ENCODE data around the gene MMP3. TPM values are rescaled to one million over a fixed set of nuclear protein-coding genes. Genes with fewer than 3 reads are reported as not detected.

MMP3 gene
- total and polyA plus RNA-seq, 2 donors (not counting 3 experiments of a cell fraction or from before 2014, with no cell fraction given) = not detected

DNA sequence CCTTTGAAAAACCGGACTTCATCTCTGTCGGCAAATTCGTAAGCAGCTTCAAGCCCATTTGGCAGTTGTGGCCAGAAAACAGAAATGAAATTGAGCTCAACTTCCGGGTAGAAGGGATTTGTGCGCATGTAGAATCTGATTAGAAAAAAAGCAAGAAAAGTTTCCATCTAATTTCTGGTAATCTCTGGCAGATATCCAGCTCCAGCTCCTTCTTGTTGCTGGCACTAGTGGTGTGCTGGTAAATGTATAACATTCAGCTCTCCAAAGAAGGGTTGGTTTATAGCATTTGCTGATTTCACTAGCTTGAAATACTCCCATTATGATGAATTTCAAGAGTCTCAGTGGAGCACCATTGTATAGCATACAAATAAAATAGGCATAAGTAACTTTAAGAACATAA lies 50.8 kb downstream of the MMP3 start:
- Histone ChIP-seq H2AFZ (ENCODE audit: low read depth, low read length) (no peak overlapping the region), H3K4me3 (replicated peaks in 1 of 3; ENCODE audit: insufficient read depth in 1 of 3, low read depth in 1 of 3, low read length in 3 of 3) (no peak overlapping the region), H3K4me2 (ENCODE audit: insufficient read depth, low read length) (no peak overlapping the region), H3K27ac (ENCODE audit: insufficient read depth, low read depth, low read length) (no peak overlapping the region), H3K36me3 (ENCODE audit: control insufficient read depth in 2 of 2, extremely low read depth in 1 of 2, insufficient read depth in 2 of 2, low read length in 2 of 2) (no peaks in the 10 kb centered on the region), H3K79me2 (ENCODE audit: control insufficient read depth, insufficient read depth, low read length) (peaks cover 12% of the 10 kb centered on the region), H3K27me3 (ENCODE audit: control insufficient read depth in 2 of 2, insufficient read depth in 2 of 2, low read length in 2 of 2) (no peaks in the 10 kb centered on the region), H4K20me1 (replicated peaks; ENCODE audit: control insufficient read depth, extremely low read depth, insufficient read depth, low read length) (no peaks in the 10 kb centered on the region), H3K9ac (replicated peaks; ENCODE audit: extremely low read depth, insufficient read depth, low read length) (no peak overlapping the region), H3K9me1 (replicated peaks; ENCODE audit: control insufficient read depth, extremely low read depth, insufficient read depth, low read length) (no peaks in the 10 kb centered on the region), H3K9me3 (replicated peaks; ENCODE audit: control insufficient read depth, insufficient read depth, low read length) (no peaks in the 10 kb centered on the region), H3K4me1 (ENCODE audit: control insufficient read depth, extremely low read depth, insufficient read depth, low read length) (no peaks in the 10 kb centered on the region)
- dilution Hi-C loops (cut with MboI; ENCODE audit: extremely low pct_ligation_motif_present, low sequenced_read_pairs) (no loop called here), intact Hi-C loops (cut with micrococcal nuclease) (loop anchor here (10.0 kb wide), 2 partner anchors 122 to 678 kb away; partner anchors contain the start of gene YAP1)
- BruUV-seq (replicated peaks) = no TSS peak
- ChIA-PET POLR2A (no interaction called here), CTCF (interaction anchor here (0.7 to 2.4 kb wide), 7 partner anchors 8 to 148 kb away, joined by 3 to 12 read pairs (median 5); partner anchors contain the start of gene MMP10)
- FAIRE-seq (no peak), DNase-seq (ENCODE audit: low read depth, low spot score) (no peak)
- TF ChIP-seq MYC (IDR thresholded peaks at IDR 0.05; ENCODE audit: low read depth, low read length) = no peak
- no peak for TF ChIP-seq JUN (IDR thresholded peaks at IDR 0.05; ENCODE audit: borderline replicate concordance, insufficient read depth, insufficient read length, low read depth)
- TF ChIP-seq POLR2AphosphoS5 (IDR thresholded peaks at IDR 0.05; ENCODE audit: insufficient read depth, low read depth, low read length) = no peak
- no peak for TF ChIP-seq POLR2A (IDR thresholded peaks at IDR 0.05; ENCODE audit: low read depth, low read length)
- no peak for TF ChIP-seq GATA2 (IDR thresholded peaks at IDR 0.05; ENCODE audit: insufficient read depth, insufficient read length, low read depth, low read length)
- TF ChIP-seq FOS (IDR thresholded peaks at IDR 0.05; ENCODE audit: borderline replicate concordance, insufficient read depth, low read length) = no peak
- TF ChIP-seq EZH2 (IDR thresholded peaks at IDR 0.05; ENCODE audit: borderline replicate concordance, low read depth, low read length, severe bottlenecking) = no peak
- TF ChIP-seq, protein P1, sequence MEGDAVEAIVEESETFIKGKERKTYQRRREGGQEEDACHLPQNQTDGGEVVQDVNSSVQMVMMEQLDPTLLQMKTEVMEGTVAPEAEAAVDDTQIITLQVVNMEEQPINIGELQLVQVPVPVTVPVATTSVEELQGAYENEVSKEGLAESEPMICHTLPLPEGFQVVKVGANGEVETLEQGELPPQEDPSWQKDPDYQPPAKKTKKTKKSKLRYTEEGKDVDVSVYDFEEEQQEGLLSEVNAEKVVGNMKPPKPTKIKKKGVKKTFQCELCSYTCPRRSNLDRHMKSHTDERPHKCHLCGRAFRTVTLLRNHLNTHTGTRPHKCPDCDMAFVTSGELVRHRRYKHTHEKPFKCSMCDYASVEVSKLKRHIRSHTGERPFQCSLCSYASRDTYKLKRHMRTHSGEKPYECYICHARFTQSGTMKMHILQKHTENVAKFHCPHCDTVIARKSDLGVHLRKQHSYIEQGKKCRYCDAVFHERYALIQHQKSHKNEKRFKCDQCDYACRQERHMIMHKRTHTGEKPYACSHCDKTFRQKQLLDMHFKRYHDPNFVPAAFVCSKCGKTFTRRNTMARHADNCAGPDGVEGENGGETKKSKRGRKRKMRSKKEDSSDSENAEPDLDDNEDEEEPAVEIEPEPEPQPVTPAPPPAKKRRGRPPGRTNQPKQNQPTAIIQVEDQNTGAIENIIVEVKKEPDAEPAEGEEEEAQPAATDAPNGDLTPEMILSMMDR (IDR thresholded peaks at IDR 0.05; ENCODE audit: extremely low read depth in 1 of 2, insufficient read depth in 1 of 2, low read depth in 1 of 2, low read length in 2 of 2) = no peak
- TF ChIP-seq, protein P2, sequence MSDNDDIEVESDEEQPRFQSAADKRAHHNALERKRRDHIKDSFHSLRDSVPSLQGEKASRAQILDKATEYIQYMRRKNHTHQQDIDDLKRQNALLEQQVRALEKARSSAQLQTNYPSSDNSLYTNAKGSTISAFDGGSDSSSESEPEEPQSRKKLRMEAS (IDR thresholded peaks at IDR 0.05; ENCODE audit: insufficient read depth, insufficient read length) = no peak
